Midbrain (tissue), 1 donor: ENCODE data around the gene PDZRN4.
"Not testable (repeated sequence)": the region's sequence is repeated elsewhere in the genome, so short reads cannot be mapped to it uniquely, and the experiment has no call there.

ENCODE experiments used
- DNase-seq: peaks from one replicate; lab custom pipeline; 2025; lab: John Stamatoyannopoulos, UW

PDZRN4 gene

DNA sequence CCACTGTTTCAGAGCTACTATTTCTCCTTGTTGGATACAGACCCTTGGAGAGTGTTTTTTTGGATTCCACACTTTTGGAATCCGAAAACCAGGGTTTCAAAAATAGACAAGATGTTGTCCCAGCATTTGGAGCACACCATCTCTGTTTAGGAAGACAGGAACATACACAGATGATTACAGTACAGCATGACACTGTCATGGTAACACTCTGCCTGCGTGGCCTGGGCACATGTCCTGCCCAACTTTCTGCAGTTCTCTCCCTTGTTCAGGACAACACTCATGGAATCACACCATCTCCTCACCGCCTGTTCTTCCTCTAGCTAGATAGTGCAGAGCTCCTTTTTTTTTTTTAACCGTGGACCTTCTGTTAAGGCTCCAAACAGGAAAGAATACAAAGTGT, 369.2 kb downstream of the PDZRN4 start:
- DNase-seq, result no peak

DNA sequence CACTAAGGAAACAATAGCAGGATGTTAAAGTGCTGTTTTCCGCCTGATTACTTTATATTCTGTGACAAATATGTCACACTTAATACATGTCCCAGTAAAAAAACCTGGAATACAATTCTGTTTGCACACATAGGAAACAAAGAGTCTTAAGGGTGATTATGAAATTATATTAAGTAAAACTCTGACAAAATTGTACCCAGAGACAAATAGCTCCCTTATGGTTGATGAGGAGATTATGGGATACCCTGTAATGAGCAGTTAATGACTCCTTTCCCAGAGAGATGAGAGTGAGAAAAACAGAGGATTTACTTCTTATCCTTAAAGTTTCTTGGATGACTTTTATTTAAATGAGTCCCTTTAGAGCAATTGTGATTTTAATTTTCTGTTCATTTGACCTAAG, 370.6 kb downstream of the PDZRN4 start:
- no peak for DNase-seq

DNA sequence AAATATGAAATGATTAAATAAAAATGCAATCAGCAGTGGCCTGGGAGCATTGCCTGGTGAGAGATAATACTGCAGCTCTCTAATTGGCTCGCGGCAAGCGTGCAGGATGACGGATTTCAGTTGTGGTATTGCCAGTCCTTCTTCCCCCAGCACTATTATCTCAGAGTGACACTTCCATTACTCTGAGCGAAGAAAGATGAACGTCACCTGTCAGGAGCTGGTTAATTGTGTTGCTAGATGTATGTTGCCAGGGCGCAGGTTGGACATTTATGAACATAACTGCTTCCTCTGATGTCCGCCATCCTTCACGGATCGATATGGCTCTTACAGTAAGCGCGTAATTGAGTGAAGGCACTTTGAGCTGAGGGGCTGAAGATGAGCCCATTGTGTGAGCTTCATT, 374.9 kb downstream of the PDZRN4 start:
- no peak for DNase-seq

DNA sequence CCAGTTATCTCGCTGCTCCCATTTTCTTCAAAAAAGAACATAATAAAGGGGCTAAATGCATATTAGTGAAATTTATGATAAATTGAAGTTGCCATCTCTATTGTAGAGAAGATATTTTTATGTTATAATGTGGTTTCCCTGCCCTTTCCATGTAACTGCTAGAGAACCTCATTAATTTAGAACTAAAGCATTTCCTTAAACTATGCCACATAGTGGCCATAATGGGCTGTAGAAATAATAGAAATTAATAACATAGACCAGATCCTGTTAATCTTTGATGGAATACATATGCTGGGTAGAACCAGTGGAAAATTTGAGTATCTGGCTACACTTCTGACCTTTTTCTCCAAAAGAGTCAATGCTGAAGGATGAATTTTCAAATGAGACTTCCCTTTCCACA, 376.7 kb downstream of the PDZRN4 start:
- DNase-seq, result no peak

DNA sequence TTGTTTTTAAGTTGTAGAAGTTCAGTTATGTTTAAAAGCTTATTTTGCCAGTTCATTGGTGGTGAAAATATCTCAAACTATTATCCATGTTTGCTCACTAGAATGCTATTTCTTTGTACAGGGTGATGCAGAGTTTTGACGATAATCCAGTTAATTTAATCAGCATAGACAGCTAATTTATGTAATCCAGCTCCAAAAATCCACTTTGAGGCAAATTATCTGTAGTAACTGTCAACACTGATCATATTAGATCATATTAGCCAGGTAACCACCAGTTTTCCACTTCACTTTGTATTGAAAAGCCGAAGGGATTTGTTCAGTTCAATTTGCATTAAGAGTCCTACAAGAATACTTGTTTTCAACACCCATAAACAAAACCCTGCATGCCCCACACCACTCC, 378.6 kb downstream of the PDZRN4 start:
- DNase-seq, result no peak

DNA sequence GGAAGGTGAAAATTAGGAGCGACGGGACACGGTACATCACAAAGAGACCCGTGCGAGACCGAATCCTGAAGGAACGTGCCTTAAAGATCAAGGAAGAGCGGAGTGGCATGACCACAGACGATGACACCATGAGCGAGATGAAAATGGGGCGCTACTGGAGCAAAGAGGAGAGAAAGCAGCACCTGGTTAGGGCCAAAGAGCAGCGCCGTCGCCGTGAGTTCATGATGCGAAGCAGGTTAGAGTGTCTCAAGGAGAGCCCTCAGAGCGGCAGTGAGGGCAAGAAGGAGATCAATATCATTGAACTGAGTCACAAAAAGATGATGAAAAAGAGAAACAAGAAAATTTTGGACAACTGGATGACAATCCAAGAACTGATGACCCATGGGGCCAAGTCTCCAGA, 385.3 kb downstream of the PDZRN4 start:
- no peak for DNase-seq

DNA sequence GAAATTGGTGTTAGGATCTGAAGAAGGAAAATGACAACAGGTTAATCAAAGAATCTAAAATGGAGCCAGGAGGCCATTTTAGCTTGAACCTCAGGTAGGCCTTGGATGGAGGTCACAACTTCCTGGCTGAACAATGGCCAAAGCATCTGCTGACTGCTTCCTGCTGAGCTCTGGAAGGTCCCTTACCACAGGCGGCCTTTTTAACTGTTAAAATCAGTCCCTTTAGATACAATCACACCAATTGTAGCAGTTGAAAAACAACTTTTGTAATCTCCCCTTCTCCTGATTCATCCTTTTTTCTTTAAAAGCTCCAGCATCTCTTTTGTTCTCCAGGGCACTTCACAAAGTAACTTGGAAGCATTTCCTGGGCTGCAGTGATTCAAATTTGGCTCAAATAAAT, 388.8 kb downstream of the PDZRN4 start:
- DNase-seq, result no peak

DNA sequence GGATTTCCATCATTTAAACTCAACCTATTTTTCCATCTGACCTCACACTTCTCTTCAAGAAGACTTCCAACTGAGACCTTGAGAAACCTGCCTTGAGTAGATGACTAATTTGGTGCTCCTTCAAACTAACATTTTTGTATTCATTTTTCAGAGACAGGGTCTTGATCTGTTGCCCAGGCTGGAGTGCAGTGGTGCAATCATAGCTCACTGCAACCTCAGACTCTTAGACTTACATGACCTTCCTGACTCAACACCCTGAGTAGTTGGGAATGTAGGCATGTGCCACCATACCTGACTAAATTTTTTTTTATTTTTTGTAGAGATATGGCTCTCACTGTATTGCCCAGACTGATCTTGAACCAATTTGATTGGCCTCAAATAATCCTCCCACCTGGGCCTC, 389.9 kb downstream of the PDZRN4 start:
- no peak for DNase-seq

DNA sequence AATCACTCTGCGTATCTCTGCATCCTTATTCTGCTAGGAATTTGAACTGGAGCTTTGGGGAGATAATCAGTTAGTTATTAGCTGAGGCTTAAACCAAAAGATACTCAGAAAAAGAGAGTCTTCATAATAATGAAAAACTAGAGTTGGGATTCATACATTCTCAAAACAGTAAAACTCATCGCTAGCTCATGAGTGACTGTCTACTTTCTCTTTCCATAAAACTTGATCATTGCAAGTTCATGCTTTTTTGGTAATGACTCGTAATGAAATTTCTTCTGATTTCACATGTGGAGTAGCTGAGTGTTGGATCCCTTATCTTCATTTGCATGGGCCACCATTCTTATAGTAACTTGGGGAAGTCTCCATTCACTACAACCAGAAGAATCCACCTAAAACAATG, 397.7 kb downstream of the PDZRN4 start:
- DNase-seq, result no peak

DNA sequence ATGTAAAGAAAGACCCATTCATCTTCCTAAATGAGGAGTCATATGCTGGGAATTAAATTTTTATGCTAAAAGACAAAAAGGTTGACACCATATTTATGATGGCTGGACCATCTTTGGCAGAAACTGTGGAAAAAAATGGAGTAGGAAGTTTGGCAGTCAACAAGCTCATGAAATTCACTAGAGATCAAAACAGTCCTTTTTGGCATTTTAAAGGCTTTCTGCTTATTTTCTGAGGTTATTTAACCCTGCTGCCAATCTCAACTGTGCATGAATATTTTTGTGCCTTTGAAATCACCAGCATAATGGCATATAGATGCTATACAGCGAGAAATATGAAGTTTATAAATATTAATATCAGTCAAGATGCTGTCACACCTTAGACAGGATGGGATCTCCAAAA, 399.5 kb downstream of the PDZRN4 start:
- no peak for DNase-seq

DNA sequence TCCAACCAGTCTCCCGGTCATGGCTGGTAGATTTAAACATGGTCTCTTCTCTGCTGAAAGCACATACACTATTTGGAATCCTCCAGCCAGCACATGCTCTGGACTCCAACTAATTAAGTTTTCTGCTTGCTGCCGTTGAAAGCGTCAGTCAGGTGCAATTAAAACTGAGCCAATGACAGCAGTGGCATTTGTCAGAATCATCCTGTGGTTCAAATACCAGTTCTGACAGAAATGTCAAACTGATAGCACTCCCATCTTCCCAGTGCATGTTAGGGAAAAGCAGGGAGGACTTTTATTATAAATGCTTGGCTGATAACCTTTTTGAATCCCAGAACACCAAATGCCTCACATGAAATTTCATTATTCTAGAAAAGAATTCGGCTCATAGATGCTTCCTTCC, 401.8 kb downstream of the PDZRN4 start:
- no peak for DNase-seq

DNA sequence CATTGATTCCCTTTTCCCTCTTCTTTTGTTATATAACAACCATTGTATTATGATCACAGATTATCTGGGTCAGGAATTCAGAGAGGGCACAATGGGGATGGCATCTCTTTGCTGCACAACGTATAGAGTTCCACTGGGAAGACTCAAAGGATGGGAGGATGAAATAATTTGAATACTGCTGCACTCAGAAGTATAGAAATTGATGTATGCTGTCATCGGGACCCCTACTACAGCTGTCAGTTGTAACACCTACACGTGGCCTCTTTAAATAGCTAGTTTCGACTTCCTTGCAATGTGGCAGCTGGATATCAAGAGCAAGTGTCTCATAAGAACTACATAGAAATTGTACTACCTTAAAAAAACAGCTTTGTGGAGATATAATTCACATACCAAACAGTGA, 408.1 kb downstream of the PDZRN4 start:
- DNase-seq, result no peak

DNA sequence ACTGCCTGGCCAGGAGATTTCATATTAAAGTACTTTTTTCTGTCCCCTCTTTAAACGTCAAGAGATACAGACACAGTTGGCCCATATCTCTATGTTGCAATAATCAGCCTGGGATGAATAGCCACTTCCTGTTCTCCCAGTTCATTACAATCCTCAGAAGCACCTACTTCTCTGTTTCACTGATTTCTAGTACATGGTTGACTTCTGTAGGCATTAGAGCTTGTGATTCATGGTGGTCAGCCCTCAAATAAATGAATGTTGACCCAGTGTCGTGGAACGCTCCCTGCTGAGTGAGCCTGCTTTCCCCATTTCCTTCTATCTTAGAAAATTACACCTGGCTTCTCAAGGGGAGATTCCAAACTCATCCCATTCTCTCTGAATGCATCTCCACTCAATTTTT, 416.7 kb downstream of the PDZRN4 start:
- DNase-seq, result no peak

DNA sequence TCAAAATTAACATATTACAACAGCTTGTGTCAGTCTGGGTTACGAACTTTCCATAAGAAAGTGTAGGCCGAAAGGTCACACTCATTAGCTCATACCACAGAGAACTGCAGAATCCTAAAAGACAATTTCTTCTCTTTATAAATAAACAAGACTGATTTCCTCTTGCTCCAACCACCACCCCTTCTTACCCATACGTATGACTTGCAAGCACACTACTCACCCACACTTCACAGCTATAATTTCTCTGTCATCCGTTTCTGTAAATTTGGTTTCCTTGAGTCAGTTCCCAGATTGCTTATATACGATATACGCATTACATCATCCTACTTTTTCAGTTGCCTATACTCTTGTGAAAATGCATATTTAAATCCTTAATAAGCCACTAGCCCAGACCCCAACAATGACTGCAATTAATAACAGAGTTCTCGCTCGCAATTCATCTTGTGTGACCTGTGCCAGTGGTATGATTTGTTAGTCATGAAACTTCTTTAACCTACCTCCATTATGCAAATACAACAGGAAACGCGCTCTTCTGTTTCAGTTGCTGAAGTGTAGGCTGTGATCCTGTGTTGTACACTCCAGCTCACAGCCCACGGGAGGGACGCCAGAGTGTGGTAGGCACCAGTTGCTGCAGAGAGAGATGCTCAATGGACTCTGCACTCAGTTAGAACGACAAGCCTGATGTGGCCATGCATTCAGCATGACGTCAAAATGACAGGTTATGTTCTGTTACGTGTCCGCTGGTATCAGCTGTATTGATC, 417.6 kb downstream of the PDZRN4 start:
- DNase-seq, result no peak

DNA sequence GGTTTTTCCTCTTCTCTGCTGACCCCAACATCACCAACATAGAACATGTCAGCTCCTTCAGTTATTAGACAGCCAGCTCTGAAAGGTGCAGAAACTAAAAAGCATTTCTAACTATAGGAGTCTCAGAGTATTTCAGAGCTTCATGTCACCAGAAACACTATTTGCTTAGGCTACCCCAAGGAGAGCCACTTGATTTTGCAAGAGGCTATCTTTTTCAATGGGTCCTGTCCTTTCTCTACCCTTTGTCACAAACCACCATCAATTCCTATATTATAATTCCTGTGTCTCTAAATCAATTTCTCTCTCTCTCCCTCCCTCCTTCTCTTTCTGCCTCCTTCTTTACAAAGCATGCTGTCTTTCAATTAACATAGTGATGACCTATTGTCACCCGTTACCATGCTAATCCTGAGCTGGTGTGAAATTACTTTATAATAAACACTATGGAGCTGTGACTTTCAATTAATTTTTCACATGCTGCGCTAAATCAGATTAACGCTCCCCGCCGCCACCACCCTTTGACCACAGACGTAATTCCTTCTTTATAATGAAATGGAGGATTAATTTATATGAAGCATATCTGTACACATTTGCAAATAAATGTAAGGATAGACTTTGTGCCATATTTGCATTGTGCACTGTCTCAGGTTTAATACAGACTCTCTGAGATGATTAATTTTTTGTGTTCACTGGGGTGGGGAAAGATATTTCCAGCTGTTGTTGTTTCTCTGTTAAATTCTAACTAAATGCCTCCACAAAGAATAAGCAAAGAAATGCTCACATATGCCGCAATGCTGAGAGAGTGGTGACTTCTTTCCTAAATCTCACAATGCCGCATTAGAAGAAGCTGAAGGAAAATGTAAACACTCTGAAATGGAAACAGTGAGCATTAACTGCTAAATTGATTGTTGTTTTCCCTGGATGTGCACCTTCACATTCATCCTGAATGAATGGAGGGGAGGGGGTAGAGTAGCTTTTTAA, 418.6 kb downstream of the PDZRN4 start:
- DNase-seq, result no peak

DNA sequence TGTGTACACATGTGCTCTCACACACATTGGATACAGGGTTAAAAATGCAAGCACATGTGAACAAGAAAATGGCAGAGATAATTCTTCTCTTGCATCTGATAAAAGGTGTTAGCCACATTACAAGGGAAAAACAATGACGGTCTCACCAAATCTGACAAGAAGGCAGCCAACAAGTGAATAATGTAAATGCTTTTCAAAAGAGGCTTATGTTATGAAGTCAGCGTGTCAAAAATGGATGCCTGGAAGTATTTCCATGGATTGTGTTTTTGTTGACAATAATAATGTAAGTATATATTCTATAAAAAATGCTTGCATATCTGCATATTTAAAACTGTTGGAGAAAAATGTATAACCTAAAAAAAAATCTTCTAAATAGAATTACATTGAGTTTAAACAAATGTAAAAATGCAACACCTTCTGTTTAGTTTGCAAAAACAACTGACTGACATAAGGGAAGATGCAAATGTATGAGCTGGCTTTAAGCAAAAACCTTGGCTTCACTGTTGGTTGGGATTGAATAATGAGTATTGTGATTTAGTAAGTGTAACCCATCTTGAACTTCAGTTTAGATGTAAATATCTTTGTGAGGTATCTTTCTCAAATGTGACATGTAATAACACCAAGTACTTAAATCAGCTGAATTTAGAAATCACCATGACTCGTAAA, 424.9 kb downstream of the PDZRN4 start:
- no peak for DNase-seq

DNA sequence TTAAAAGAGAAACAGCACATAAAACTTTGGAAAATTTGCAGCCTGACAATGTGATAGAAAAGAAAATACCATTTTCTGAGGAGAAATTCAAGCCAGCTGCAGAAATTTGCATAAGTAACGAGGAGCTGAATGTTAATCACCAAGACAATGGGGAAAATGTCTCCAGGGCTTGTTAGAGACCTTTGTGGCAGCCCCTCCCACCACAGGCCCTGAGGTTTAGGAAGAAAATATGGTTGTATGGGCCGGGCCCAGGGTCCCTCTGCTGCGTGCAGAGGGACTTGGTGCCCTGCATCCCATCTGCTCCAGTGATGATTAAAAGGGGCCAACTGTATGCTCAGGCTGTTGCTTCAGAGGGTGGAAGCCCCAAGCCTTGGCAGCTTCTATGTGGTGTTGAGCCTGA, 427.1 kb downstream of the PDZRN4 start:
- not testable (repeated sequence) for DNase-seq

DNA sequence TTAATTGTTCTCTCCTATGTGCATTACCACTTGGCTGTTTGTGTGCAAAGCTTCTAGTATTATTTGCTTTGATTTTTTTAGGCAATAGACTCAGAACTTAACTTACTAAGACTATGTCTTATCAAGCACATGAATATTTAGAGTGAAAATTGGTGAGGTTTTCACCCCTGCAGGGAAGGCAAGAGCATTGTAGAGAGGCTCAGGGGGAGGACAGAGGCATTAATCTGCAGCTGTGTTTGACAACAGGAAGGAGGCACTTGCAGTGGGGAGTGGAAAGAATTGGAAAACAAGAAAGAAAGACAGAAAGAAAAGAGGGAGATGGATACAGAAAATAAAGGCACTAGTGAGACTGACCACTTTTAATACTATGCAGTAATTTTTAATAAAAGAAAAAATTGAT, 431.6 kb downstream of the PDZRN4 start:
- no peak for DNase-seq

DNA sequence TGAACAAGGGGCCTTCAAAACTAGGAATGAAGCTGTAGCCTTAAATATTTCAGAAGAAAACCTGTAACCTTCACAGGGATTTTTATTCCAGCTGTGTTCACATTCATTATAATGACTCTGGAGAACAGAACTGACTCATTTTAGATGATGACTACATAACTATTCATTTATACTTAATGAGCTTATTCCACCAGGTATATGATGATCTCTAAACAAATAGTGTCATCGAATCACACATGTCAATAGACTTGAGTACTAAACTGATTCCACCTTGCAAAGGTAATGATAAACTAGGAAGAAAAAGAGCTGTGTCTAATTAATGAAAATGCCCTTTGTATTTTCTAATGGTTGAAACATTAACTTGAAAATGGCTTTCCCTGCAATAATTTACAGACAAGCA, 433.2 kb downstream of the PDZRN4 start:
- DNase-seq, result no peak
